Stomach (tissue), 4 donors: ENCODE results near the gene RPL3.

Source experiments
- CTCF ChIP-seq, 7 experiments: fragments of 450-650 bp in 4 of 7; fragments of 200-600 bp in 3 of 7; sonication (generic) in 3 of 7; IDR thresholded peaks; one replicate each; pipeline ENCODE4 v1.5.1; 2016 to 2019; ENCODE audit warnings: antibody characterized with exemption in 7 of 7, control low read depth in 2 of 7, mild to moderate bottlenecking in 1 of 7
- EP300 ChIP-seq: sonication (generic); formaldehyde crosslinking; IDR thresholded peaks from one replicate; pipeline ENCODE4 v1.6.1; 2017; ENCODE audit warnings: antibody characterized with exemption
- POLR2A ChIP-seq, 4 donors: fragments of 450-650 bp; IDR thresholded peaks; one replicate each; pipeline ENCODE4 v1.6.1; 2016; ENCODE audit warnings: antibody characterized with exemption in 4 of 4, control low read depth in 2 of 4, mild to moderate bottlenecking in 1 of 4, moderate library complexity in 1 of 4
- POLR2AphosphoS5 ChIP-seq, 3 donors: sonication (generic); formaldehyde crosslinking; IDR thresholded peaks; one replicate each; pipeline ENCODE4 v1.6.1; 2016; ENCODE audit warnings: antibody characterized with exemption in 3 of 3

GRCh38 chr22:39352306-39352891 lies 33.0 kb upstream of the RPL3 start:
- no peak for TF ChIP-seq CTCF (IDR thresholded peaks at IDR 0.05)
- no peak for TF ChIP-seq POLR2A (IDR thresholded peaks at IDR 0.05)
- TF ChIP-seq EP300: no peak
- no peak for TF ChIP-seq POLR2AphosphoS5 (IDR thresholded peaks at IDR 0.05)
